Measurements from ENCODE around the gene THBD. TPM values are rescaled to one million over a fixed set of nuclear protein-coding genes. Genes with fewer than 3 reads are reported as not detected.

The THBD gene
- total RNA-seq, 1 experiment from 2014 or later, result 3.1 TPM

- ChIA-PET CTCF (no interaction called here), POLR2A (ENCODE audit: unreplicated experiment) (no interaction called here)
- ATAC-seq, result peak; percentile 40
- H3K9me2 ChIP-seq (replicated peaks; ENCODE audit: low read length), result no peaks in the 10 kb centered on the region
- no peak overlapping the region for H3K9ac ChIP-seq (ENCODE audit: low read length)
- peak; percentile 91 for DNase-seq
- intact Hi-C loops (cut with micrococcal nuclease), result no loop called here
- 0 out of 2 replicates have a peak overlapping the region, but pooled peaks have one; percentile 5 for H3K4me2 ChIP-seq (ENCODE audit: low read length)
- H4K20me1 ChIP-seq (ENCODE audit: low read length), result no peaks in the 10 kb centered on the region
- H3K36me3 ChIP-seq (ENCODE audit: low read depth, low read length), result no peaks in the 10 kb centered on the region
- no peaks in the 10 kb centered on the region for H3F3A ChIP-seq (ENCODE audit: low read length, unreplicated experiment)
- H2AFZ ChIP-seq (ENCODE audit: low read length), result no peak overlapping the region
- no peak overlapping the region for H3K27ac ChIP-seq (ENCODE audit: low read length)
- H3K27me3 ChIP-seq (ENCODE audit: low read length), result no peaks in the 10 kb centered on the region
- peaks cover 12% of the 10 kb centered on the region for H3K4me1 ChIP-seq (ENCODE audit: insufficient read depth, low read length)
- no peak overlapping the region for H3K4me3 ChIP-seq (ENCODE audit: low read length)
- TF ChIP-seq CTCF (conservative IDR thresholded peaks at IDR 0.05; ENCODE audit: low read depth, low read length) (no peak), EZH2phosphoT487 (IDR thresholded peaks at IDR 0.05; ENCODE audit: borderline replicate concordance, low read length) (no peak), EZH2 (IDR thresholded peaks at IDR 0.05; ENCODE audit: low read length, unreplicated experiment) (no peak)
- no peaks in the 10 kb centered on the region for H3K79me2 ChIP-seq (ENCODE audit: low read length)
- H3K9me3 ChIP-seq (ENCODE audit: low read length), result no peaks in the 10 kb centered on the region
- BruUV-seq (replicated peaks), result no TSS peak
These were observed 36.0 kb downstream of the THBD start for GRCh38 chr20:23013429-23013828.

GRCh38 chr20:23011008-23011721 lies 38.3 kb downstream of the THBD start:
- ChIA-PET POLR2A (ENCODE audit: unreplicated experiment) (no interaction called here), CTCF (no interaction called here)
- DNase-seq (no peak), ATAC-seq (no peak)
- Histone ChIP-seq H3F3A (ENCODE audit: low read length, unreplicated experiment) (no peaks in the 10 kb centered on the region), H3K9me2 (replicated peaks; ENCODE audit: low read length) (no peaks in the 10 kb centered on the region), H3K4me3 (ENCODE audit: low read length) (no peak overlapping the region), H3K9me3 (ENCODE audit: low read length) (no peaks in the 10 kb centered on the region), H3K4me2 (ENCODE audit: low read length) (no peak overlapping the region), H3K4me1 (ENCODE audit: insufficient read depth, low read length) (peaks cover 12% of the 10 kb centered on the region), H3K36me3 (ENCODE audit: low read depth, low read length) (no peaks in the 10 kb centered on the region), H4K20me1 (ENCODE audit: low read length) (no peaks in the 10 kb centered on the region), H3K9ac (ENCODE audit: low read length) (no peak overlapping the region), H2AFZ (ENCODE audit: low read length) (no peak overlapping the region), H3K79me2 (ENCODE audit: low read length) (no peaks in the 10 kb centered on the region), H3K27me3 (ENCODE audit: low read length) (no peaks in the 10 kb centered on the region), H3K27ac (ENCODE audit: low read length) (no peak overlapping the region)
- intact Hi-C loops (cut with micrococcal nuclease), result no loop called here
- TF ChIP-seq EZH2 (IDR thresholded peaks at IDR 0.05; ENCODE audit: low read length, unreplicated experiment) (no peak), EZH2phosphoT487 (IDR thresholded peaks at IDR 0.05; ENCODE audit: borderline replicate concordance, low read length) (no peak), CTCF (conservative IDR thresholded peaks at IDR 0.05; ENCODE audit: low read depth, low read length) (no peak)
- BruUV-seq (replicated peaks), result no TSS peak

GRCh38 chr20:23010096-23010495 lies 39.4 kb downstream of the THBD start:
- H3K4me2 ChIP-seq (ENCODE audit: low read length), result no peak overlapping the region
- H4K20me1 ChIP-seq (ENCODE audit: low read length), result no peaks in the 10 kb centered on the region
- H3K27ac ChIP-seq (ENCODE audit: low read length), result no peak overlapping the region
- H3K9me2 ChIP-seq (replicated peaks; ENCODE audit: low read length), result no peaks in the 10 kb centered on the region
- H3K4me3 ChIP-seq (ENCODE audit: low read length), result no peak overlapping the region
- no peak for ATAC-seq
- ChIA-PET CTCF (no interaction called here), POLR2A (ENCODE audit: unreplicated experiment) (no interaction called here)
- DNase-seq, result no peak
- H3F3A ChIP-seq (ENCODE audit: low read length, unreplicated experiment), result no peaks in the 10 kb centered on the region
- TF ChIP-seq EZH2phosphoT487 (IDR thresholded peaks at IDR 0.05; ENCODE audit: borderline replicate concordance, low read length), result no peak
- TF ChIP-seq CTCF (conservative IDR thresholded peaks at IDR 0.05; ENCODE audit: low read depth, low read length), result no peak
- no peaks in the 10 kb centered on the region for H3K79me2 ChIP-seq (ENCODE audit: low read length)
- BruUV-seq (replicated peaks), result no TSS peak
- H3K4me1 ChIP-seq (ENCODE audit: insufficient read depth, low read length), result peaks cover 12% of the 10 kb centered on the region
- no peak overlapping the region for H2AFZ ChIP-seq (ENCODE audit: low read length)
- no peaks in the 10 kb centered on the region; the same call in 1 of the 2 replicates for H3K9me3 ChIP-seq (ENCODE audit: low read length)
- H3K27me3 ChIP-seq (ENCODE audit: low read length), result no peaks in the 10 kb centered on the region
- no peak overlapping the region for H3K9ac ChIP-seq (ENCODE audit: low read length)
- intact Hi-C loops (cut with micrococcal nuclease), result no loop called here
- H3K36me3 ChIP-seq (ENCODE audit: low read depth, low read length), result no peaks in the 10 kb centered on the region
